ENCODE measurements around the gene FUT6.
A peak's percentile ranks its signal among the peaks of the same experiment; 100 is the strongest.

The FUT6 gene

GRCh38 chr19:5788422-5788821 is 51.1 kb downstream of the FUT6 start:
- no peak for DNase-seq

DNA sequence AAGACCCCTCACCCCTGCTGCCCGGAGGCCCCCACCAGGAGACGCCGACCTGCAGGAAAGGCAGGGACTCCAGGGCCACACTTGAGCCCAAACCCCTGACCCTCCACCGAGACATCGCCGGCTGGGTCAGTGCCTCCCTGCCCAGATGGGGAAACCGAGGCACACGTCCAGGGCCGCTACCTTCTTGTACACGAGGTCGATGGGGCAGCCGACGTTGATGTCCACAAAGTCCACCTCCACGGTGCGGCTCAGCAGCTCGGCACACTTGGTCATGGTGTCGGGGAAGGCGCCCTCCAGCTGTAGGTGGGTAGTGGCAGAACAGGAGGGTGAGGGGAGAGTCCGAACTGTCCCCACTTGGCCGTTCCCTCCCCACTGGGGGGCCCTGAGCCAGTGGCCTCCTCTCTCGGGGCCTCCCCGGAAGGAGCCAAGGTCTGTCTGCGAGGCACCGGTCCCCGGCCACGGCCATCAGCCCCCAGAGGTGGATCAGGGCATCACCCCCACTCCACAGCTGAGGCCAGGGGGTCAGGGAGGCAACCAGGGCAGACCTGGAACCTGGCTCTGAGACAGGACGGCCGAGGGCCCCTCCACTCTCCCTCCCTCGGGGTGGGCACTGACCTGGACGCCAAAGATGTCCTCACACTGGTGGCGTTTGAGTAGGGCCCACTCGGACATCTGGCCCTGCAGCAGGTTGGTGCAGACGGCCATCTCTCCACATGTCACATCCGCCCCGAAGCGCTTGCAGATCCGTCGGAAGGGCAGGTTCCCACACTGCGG is 51.9 kb downstream of the FUT6 start:
- no peak for DNase-seq

GRCh38 chr19:5786593-5787408 is 52.7 kb downstream of the FUT6 start:
- no peak for DNase-seq

- DNase-seq = no peak
These were observed 54.1 kb downstream of the FUT6 start for GRCh38 chr19:5785423-5785822.

DNA sequence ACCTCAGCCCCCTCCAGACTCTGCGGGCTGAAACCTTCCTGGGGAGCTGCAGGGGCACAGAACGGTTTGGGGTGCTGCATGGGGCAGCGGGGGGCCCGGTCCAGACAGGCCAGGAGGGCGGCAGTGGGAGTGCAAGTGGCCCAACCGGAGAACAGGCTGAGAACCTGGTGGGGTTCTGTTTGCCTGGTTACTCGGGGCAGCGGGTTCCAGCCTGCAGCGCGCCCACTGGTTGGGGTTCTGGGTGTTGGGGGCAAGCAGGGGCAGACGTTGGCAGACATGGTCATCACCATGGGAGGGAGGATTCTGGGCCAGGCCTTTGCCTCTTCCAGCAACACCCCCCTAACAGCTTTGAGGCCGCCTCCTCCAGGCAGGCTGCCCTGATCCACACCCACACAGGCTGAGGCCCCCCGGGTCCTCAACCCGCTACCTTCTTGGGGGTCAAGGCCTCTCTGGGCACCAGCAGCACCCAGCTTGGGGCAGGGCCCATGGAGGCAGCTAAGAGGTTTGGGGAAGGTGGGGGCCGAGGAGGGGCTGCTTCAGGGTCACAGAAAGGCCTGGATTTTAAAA is 54.8 kb downstream of the FUT6 start, which contains the start of gene PRR22:
PRR22 (minus strand) TSS at position 166 of the 567 bp plus-strand sequence; CDS start at position 80, 86 bp downstream.
- no peak for DNase-seq

DNA sequence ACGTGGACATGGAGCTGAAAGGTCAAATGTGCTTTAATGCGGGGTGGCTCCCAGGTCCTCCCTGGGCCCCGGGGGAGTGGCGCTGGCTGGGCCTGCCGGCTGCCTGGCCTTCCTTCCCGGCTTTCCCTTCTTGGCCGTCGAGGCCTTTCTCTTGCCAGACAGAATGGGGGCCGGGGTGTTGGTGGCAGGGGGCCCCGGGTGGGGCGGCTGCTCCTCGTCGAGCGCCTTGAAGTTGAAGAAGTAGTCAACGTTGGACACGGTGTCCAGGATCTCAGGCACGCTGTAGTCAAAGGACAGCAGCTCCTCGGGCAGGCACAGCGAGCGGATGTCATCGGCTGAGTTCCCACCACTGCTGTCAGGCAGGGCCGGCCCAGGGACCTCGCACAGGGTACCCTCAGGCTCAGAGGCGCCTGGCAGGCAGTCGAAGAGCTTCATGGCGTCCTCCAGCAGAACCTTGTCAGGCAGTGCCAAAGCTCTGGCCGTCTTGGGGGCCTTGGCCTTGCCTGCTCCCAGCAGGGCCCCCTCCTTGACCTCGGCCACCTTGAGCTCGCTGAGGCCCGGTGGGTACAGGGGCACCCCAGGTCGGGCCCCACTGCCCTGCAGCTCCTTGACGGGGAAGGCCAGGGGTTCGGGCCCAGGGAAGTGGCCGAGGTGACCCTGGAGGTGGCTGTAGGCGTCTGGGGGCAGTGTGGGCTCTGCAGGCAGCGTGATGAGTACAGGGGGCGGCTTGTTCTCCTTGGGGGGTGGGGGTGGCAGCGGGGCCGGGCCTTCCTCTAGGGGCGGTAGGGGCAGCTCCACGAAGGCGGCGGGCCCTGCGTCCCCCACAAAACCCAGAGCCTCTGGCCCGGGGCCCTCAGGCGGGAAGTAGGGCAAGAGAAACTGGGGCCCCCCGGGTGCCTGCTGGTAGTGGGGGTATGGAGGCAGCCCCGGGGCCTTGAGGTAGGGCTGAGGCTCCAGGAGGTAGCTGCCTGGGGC is 56.3 kb downstream of the FUT6 start:
- DNase-seq = no peak

DNA sequence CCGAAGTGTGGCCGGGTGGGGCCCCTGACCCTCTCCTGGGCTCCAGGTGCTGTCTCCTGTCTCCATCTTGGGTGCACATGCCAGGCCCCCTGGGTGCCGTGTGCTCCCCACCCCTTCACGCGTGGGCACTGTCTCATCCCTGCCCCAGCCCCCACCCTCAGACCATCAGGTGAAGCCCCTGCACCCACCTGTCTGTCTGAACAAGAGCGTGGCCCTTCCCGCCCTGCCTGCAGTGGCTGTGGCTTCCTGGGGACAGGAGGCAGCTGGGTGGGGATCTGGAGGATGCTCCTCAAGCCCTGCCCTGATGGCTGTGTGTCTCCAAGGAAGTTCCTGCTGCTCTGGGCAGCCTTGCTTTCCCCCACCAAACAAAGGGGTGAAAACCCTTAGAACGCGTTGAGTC is 57.2 kb downstream of the FUT6 start:
- DNase-seq = no peak

DNA sequence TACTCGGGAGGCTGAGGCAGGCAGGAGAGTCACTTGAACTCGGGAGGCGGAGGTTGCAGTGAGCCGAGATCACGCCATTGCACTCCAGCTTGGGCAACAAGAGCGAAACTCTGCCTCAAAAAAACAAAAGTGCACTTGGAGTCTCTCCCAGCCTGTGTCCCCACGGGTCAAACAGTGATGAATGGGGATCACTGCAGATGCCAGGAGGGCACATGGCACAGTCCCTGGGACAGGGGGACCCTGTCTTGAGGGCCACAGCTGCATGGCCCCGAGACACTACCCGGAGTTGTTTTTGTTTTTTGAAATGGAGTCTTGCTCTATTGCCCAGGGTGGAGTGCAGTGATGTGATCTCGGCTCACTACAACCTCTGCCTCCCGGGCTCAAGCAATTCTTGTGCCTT is 58.6 kb downstream of the FUT6 start:
- peak in 2 of 51 donors; percentile 13 to 16 for DNase-seq
